Neuronal stem cell (in vitro differentiated cells): ENCODE measurements around the gene MACC1.
"Not testable (repeated sequence)": the region's sequence is repeated elsewhere in the genome, so short reads cannot be mapped to it uniquely, and the experiment has no call there.

ENCODE experiments used
- DNase-seq: peaks from one replicate; pipeline ENCODE4 v3.0.0-alpha.2; 2013; ENCODE audit warnings: low spot score
- H2AFZ ChIP-seq: one replicate; pipeline ENCODE4 v1.6.1; 2013; ENCODE audit warnings: mild to moderate bottlenecking, low read length, inconsistent platforms
- H2AK5ac ChIP-seq: 2 replicates; pipeline ENCODE4 v1.6.1; 2013; ENCODE audit warnings: low read depth, mild to moderate bottlenecking, inconsistent platforms, low read length, moderate library complexity, mixed read lengths
- H2BK120ac ChIP-seq: 2 replicates; pipeline ENCODE4 v1.6.1; 2013; ENCODE audit warnings: low read depth, mild to moderate bottlenecking, inconsistent platforms, low read length, moderate library complexity, mixed read lengths
- H2BK12ac ChIP-seq: one replicate; pipeline ENCODE4 v1.6.1; 2013; ENCODE audit warnings: low read length, inconsistent platforms
- H2BK15ac ChIP-seq: 2 replicates; pipeline ENCODE4 v1.6.1; 2013; ENCODE audit warnings: mild to moderate bottlenecking, low read length, inconsistent platforms, mixed read lengths
- H2BK5ac ChIP-seq: one replicate; pipeline ENCODE4 v1.6.1; 2013; ENCODE audit warnings: inconsistent platforms, mild to moderate bottlenecking, low read length, moderate library complexity
- H3K14ac ChIP-seq: one replicate; pipeline ENCODE4 v1.6.1; 2013; ENCODE audit warnings: low read length, inconsistent platforms
- H3K18ac ChIP-seq: 2 replicates; pipeline ENCODE4 v1.6.1; 2013; ENCODE audit warnings: low read length, inconsistent platforms
- H3K23ac ChIP-seq: 2 replicates; pipeline ENCODE4 v1.6.1; 2013; ENCODE audit warnings: low read depth, mild to moderate bottlenecking, mixed read lengths, low read length, inconsistent platforms; ENCODE audit not compliant: poor library complexity
- H3K27ac ChIP-seq: replicated peaks from 3 replicates; pipeline ENCODE4 v1.5.1; 2013; ENCODE audit warnings: low read length, inconsistent platforms
- H3K27me3 ChIP-seq, 3 experiments: 2 replicates each; pipeline ENCODE4 v1.6.1; 2013; ENCODE audit warnings: low read length in 3 of 3, mild to moderate bottlenecking in 2 of 3, inconsistent platforms in 1 of 3, low read depth in 1 of 3, mixed read lengths in 1 of 3, moderate library complexity in 1 of 3; ENCODE audit not compliant: control insufficient read depth in 3 of 3, insufficient read depth in 3 of 3
- H3K36me3 ChIP-seq, 2 donors: replicated peaks in 1 of 2; 2 replicates each; pipeline ENCODE4 v1.6.1; 2013; ENCODE audit warnings: low read length in 2 of 2; ENCODE audit not compliant: control insufficient read depth in 2 of 2, insufficient read depth in 2 of 2
- H3K4ac ChIP-seq: 2 replicates; pipeline ENCODE4 v1.6.1; 2013; ENCODE audit warnings: inconsistent platforms, mild to moderate bottlenecking, low read length, moderate library complexity
- H3K4me1 ChIP-seq, 2 donors: 1 replicate in 1 of 2; 2 replicates in 1 of 2; pipeline ENCODE4 v1.6.1; 2013; ENCODE audit warnings: low read length in 2 of 2, low read depth in 1 of 2; ENCODE audit not compliant: control insufficient read depth in 2 of 2, insufficient read depth in 1 of 2
- H3K4me2 ChIP-seq: one replicate; pipeline ENCODE4 v1.6.1; 2013; ENCODE audit warnings: mild to moderate bottlenecking, low read length, inconsistent platforms; ENCODE audit not compliant: insufficient read depth, poor library complexity, severe bottlenecking
- H3K4me3 ChIP-seq, 2 donors: 2 replicates each; pipeline ENCODE4 v1.5.1; 2013; ENCODE audit warnings: low read length in 2 of 2, mild to moderate bottlenecking in 2 of 2, inconsistent platforms in 1 of 2, moderate library complexity in 1 of 2
- H3K79me1 ChIP-seq: one replicate; pipeline ENCODE4 v1.6.1; 2013; ENCODE audit warnings: low read depth, mild to moderate bottlenecking, inconsistent platforms, low read length, moderate library complexity
- H3K9ac ChIP-seq: one replicate; pipeline ENCODE4 v1.6.1; 2013; ENCODE audit warnings: mild to moderate bottlenecking, low read depth, low read length, inconsistent platforms; ENCODE audit not compliant: poor library complexity
- H3K9me3 ChIP-seq, 2 donors: replicated peaks in 1 of 2; 2 replicates each; pipeline versions ENCODE3 to v1.6.1; 2013; ENCODE audit warnings: low read length in 2 of 2, mild to moderate bottlenecking in 2 of 2, inconsistent platforms in 1 of 2, low read depth in 1 of 2, mixed read lengths in 1 of 2, moderate library complexity in 1 of 2; ENCODE audit not compliant: control insufficient read depth in 2 of 2, insufficient read depth in 1 of 2
- H4K8ac ChIP-seq: one replicate; pipeline ENCODE4 v1.6.1; 2013; ENCODE audit warnings: low read depth, mild to moderate bottlenecking, inconsistent platforms, low read length, moderate library complexity
- H4K91ac ChIP-seq: one replicate; pipeline ENCODE4 v1.6.1; 2013; ENCODE audit warnings: low read length, low read depth, mild to moderate bottlenecking, inconsistent platforms; ENCODE audit not compliant: poor library complexity
- WGBS, 2 donors: extraction: QIAGEN DNeasy Blood & Tissue Kit; methylation state at CpG; one replicate each; pipeline ENCODE4 v1.1.7; 2013; ENCODE audit warnings: missing lambda C conversion rate in 2 of 2, mixed read lengths in 1 of 2; ENCODE audit not compliant: insufficient read length in 2 of 2, insufficient replicate concordance in 1 of 2; ENCODE audit errors: extremely low coverage in 2 of 2; 5-methylcytosine and 5-hydroxymethylcytosine counted together

MACC1 gene

GRCh38 chr7:20187850-20188249, 29.3 kb downstream of the MACC1 start:
- not testable (repeated sequence) for DNase-seq, H3K4ac ChIP-seq, H3K18ac ChIP-seq, H2BK15ac ChIP-seq, H3K23ac ChIP-seq, H2BK12ac ChIP-seq, H3K79me1 ChIP-seq, H3K9ac ChIP-seq, H2AK5ac ChIP-seq, H2BK120ac ChIP-seq, H3K14ac ChIP-seq, H4K8ac ChIP-seq, H2BK5ac ChIP-seq, H3K9me3 ChIP-seq, H3K27me3 ChIP-seq, H3K4me2 ChIP-seq, H3K36me3 ChIP-seq, H3K4me3 ChIP-seq, H2AFZ ChIP-seq, H4K91ac ChIP-seq, H3K4me1 ChIP-seq, H3K27ac ChIP-seq
- WGBS, 2 donors, result no CpG with 5 or more reads among the region's 4 CpGs

GRCh38 chr7:20185988-20186387, 31.2 kb downstream of the MACC1 start:
- Histone ChIP-seq H4K8ac (no peak overlapping the region), H2BK120ac (no peak overlapping the region), H4K91ac (no peak overlapping the region), H3K4me3 (no peak overlapping the region), H3K4ac (no peak overlapping the region), H2BK15ac (no peak overlapping the region), H3K9ac (no peak overlapping the region), H3K27me3 (no peaks in the 10 kb centered on the region), H3K18ac (no peak overlapping the region), H2AK5ac (no peak overlapping the region), H3K4me1 (no peaks in the 10 kb centered on the region), H3K23ac (no peak overlapping the region), H3K36me3 (no peaks in the 10 kb centered on the region), H2BK12ac (no peak overlapping the region), H3K79me1 (no peaks in the 10 kb centered on the region), H3K27ac (no peak overlapping the region), H3K4me2 (no peak overlapping the region), H2BK5ac (no peak overlapping the region), H3K9me3 (peaks cover 0 to 3% of the 10 kb centered on the region in 2 donors), H2AFZ (no peak overlapping the region), H3K14ac (no peak overlapping the region)
- no CpG with 5 or more reads among the region's 5 CpGs for WGBS, 2 donors
- no peak for DNase-seq

- no CpG with 5 or more reads among the region's 4 CpGs for WGBS, 2 donors
Observed at GRCh38 chr7:20183086-20183485, 34.1 kb downstream of the MACC1 start.

GRCh38 chr7:20176578-20177242, 40.5 kb downstream of the MACC1 start:
- Histone ChIP-seq H2AFZ (no peak overlapping the region), H4K91ac (no peak overlapping the region), H3K4me2 (no peak overlapping the region), H3K36me3 (no peaks in the 10 kb centered on the region), H3K14ac (no peak overlapping the region), H3K4me1 (no peaks in the 10 kb centered on the region), H3K18ac (no peak overlapping the region), H3K4me3 (no peak overlapping the region), H3K4ac (no peak overlapping the region), H3K23ac (no peak overlapping the region), H2BK12ac (no peak overlapping the region), H3K9ac (no peak overlapping the region), H2AK5ac (no peak overlapping the region), H3K9me3 (no peaks in the 10 kb centered on the region), H3K27me3 (no peaks in the 10 kb centered on the region), H3K79me1 (no peaks in the 10 kb centered on the region), H2BK5ac (no peak overlapping the region), H2BK120ac (no peak overlapping the region), H3K27ac (no peak overlapping the region), H2BK15ac (no peak overlapping the region), H4K8ac (no peak overlapping the region)
- no peak for DNase-seq
- no CpG with 5 or more reads among the region's 6 CpGs for WGBS, 2 donors

More at GRCh38 chr7:20183086-20183485, 34.1 kb downstream of the MACC1 start:
- no peak overlapping the region for H2BK5ac ChIP-seq
- no peak overlapping the region for H3K4me3 ChIP-seq
- no peaks in the 10 kb centered on the region for H3K4me1 ChIP-seq
- DNase-seq, result no peak
- no peak overlapping the region for H3K9ac ChIP-seq
- no peak overlapping the region for H3K27ac ChIP-seq
- no peak overlapping the region for H2AK5ac ChIP-seq
- no peak overlapping the region for H3K4ac ChIP-seq
- no peak overlapping the region for H2BK15ac ChIP-seq
- no peak overlapping the region for H2BK120ac ChIP-seq
- no peaks in the 10 kb centered on the region for H3K36me3 ChIP-seq
- H3K27me3 ChIP-seq, result no peaks in the 10 kb centered on the region
- H3K9me3 ChIP-seq, result no peaks in the 10 kb centered on the region
- no peak overlapping the region for H3K4me2 ChIP-seq
- H3K23ac ChIP-seq, result no peak overlapping the region
- H3K79me1 ChIP-seq, result no peaks in the 10 kb centered on the region
- no peak overlapping the region for H3K14ac ChIP-seq
- H2AFZ ChIP-seq, result peak overlapping the region; percentile 2
- no peak overlapping the region for H3K18ac ChIP-seq
- H2BK12ac ChIP-seq, result no peak overlapping the region
- no peak overlapping the region for H4K8ac ChIP-seq
- H4K91ac ChIP-seq, result no peak overlapping the region
